Panc1 (cell line): Measurements from ENCODE around the gene KDM5C. TPM values are rescaled to one million over a fixed set of nuclear protein-coding genes. Genes with fewer than 3 reads are reported as not detected.

Experiments used
- ATAC-seq: fragments of 200-7000 bp; cut with Tn5 transposase; 2 replicates; pipeline ENCODE4 v1.9.1; 2020; ENCODE audit warnings: mild to moderate bottlenecking, moderate library complexity
- BruUV-seq: library from RNA; stranded (reverse); fragments of 400-500 nt; replicated peaks from 2 replicates; lab custom pipeline; 2021; lab: Mats Ljungman, UMichigan
- CTCF ChIA-PET: fragments of 300-600 bp; sonication (Branson Sonifier 250); formaldehyde crosslinking; loops from one replicate; lab custom pipeline; 2022; ENCODE audit warnings: antibody characterized with exemption; lab: Charles Lee
- POLR2A ChIA-PET: fragments of 300-600 bp; sonication (Branson Sonifier 250); formaldehyde crosslinking; loops from one replicate; lab custom pipeline; 2022; ENCODE audit warnings: antibody characterized with exemption; lab: Charles Lee
- DNase-seq: peaks from one replicate; pipeline ENCODE4 v3.0.0-alpha.2; 2010; ENCODE audit warnings: low read depth, low spot score
- H3K27ac ChIP-seq: 2 replicates; pipeline ENCODE4 v1.5.1; 2011; ENCODE audit warnings: mild to moderate bottlenecking, low read length, inconsistent platforms
- H3K27me3 ChIP-seq: fragments of 200-500 bp; sonication (Bioruptor generic); 2 replicates; pipeline ENCODE4 v1.6.0; 2014; ENCODE audit warnings: low read length, inconsistent platforms; ENCODE audit not compliant: control insufficient read depth, insufficient read depth
- H3K36me3 ChIP-seq: fragments of 200-500 bp; sonication (Bioruptor generic); 2 replicates; pipeline ENCODE4 v1.5.1; 2014; ENCODE audit warnings: inconsistent platforms, mild to moderate bottlenecking, low read length, moderate library complexity; ENCODE audit not compliant: control insufficient read depth, insufficient read depth
- H3K4me1 ChIP-seq: 2 replicates; pipeline ENCODE4 v1.5.1; 2011; ENCODE audit warnings: inconsistent platforms, mild to moderate bottlenecking, low read length, moderate library complexity; ENCODE audit not compliant: control insufficient read depth, insufficient read depth
- H3K4me3 ChIP-seq, 2 experiments: 2 replicates each; pipeline ENCODE4 v1.5.1; 2011 to 2012; ENCODE audit warnings: low read depth in 2 of 2, low read length in 2 of 2, mild to moderate bottlenecking in 2 of 2, inconsistent platforms in 1 of 2, moderate library complexity in 1 of 2
- H3K9me3 ChIP-seq: fragments of 200-500 bp; sonication (Bioruptor generic); 2 replicates; pipeline ENCODE4 v1.5.1; 2014; ENCODE audit warnings: low read depth, mild to moderate bottlenecking, inconsistent platforms, low read length, moderate library complexity; ENCODE audit not compliant: control insufficient read depth, insufficient read depth
- POLR2AphosphoS5 ChIP-seq: IDR thresholded peaks from 2 replicates; pipeline ENCODE4 v1.6.1; 2012; ENCODE audit warnings: mild to moderate bottlenecking, low read depth, low read length, moderate library complexity
- SIN3A ChIP-seq: IDR thresholded peaks from 2 replicates; pipeline ENCODE4 v1.6.1; 2012; ENCODE audit warnings: low read depth, mild to moderate bottlenecking, low read length, moderate library complexity, borderline replicate concordance; ENCODE audit not compliant: insufficient read depth
- TCF7L2 ChIP-seq: IDR thresholded peaks from 2 replicates; pipeline ENCODE4 v1.6.1; 2011; ENCODE audit warnings: mild to moderate bottlenecking, low read depth, low read length, inconsistent platforms
- in situ Hi-C: cut with HindIII; loops from 2 replicates; pipeline ENCODE4 v1.10.0; 2016; ENCODE audit warnings: low sequenced_read_pairs, low pct_unique_long_range_greater_than_20kb
- intact Hi-C: fragments of 100-400 bp; cut with micrococcal nuclease; formaldehyde crosslinking; loops from one replicate; pipeline ENCODE4 v1.10.0; 2022; ENCODE audit not compliant: unreplicated experiment
- total RNA-seq: library from RNA; stranded (reverse); gene quantifications from one replicate; pipeline ENCODE4 v1.2.1, GENCODE V29; 2021; ENCODE audit not compliant: unreplicated experiment
- TF ChIP-seq, protein P1 (sequence below), 2 experiments: IDR thresholded peaks; 2 replicates each; pipeline ENCODE4 v1.6.1; 2011 to 2012; ENCODE audit warnings: low read depth in 2 of 2, control low read depth in 1 of 2, low read length in 1 of 2, mild to moderate bottlenecking in 1 of 2, moderate library complexity in 1 of 2; ENCODE audit not compliant: insufficient read depth in 1 of 2
- TF ChIP-seq, protein P2 (sequence below): fragments of 450-650 bp; IDR thresholded peaks from 2 replicates; pipeline ENCODE4 v1.5.1; 2017; ENCODE audit warnings: mild to moderate bottlenecking

KDM5C gene
- total RNA-seq, 1 experiment from 2014 or later, result 104 TPM

DNA sequence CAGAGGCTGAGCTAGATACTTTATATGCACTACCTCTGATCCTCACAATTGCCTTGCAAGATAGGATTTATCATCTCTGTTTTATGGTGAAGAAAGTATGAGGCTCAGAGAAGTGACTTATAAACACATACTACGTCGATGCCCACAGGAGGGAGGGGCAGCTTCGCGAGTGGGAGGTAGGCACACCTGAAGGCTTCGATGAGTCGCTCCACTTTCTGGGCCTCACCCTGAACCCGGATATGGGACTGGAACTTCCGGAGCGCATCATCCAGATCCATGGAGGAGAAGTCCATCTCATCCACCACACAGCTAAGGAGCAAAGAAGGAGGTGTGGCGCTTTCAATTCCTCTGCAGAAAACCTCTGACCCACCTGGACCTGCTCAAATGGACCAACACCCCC, 22.9 kb upstream of the KDM5C start:
- ChIA-PET POLR2A (no interaction called here), CTCF (no interaction called here)
- intact Hi-C loops (no loop called here), in situ Hi-C loops (no loop called here)
- Histone ChIP-seq H3K9me3 (no peaks in the 10 kb centered on the region), H3K27me3 (no peaks in the 10 kb centered on the region), H3K4me1 (no peaks in the 10 kb centered on the region), H3K36me3 (no peaks in the 10 kb centered on the region), H3K27ac (no peak overlapping the region), H3K4me3 (no peak overlapping the region)
- BruUV-seq, result no TSS peak
- DNase-seq, result no peak
- no peak for ATAC-seq
- TF ChIP-seq, protein P1, sequence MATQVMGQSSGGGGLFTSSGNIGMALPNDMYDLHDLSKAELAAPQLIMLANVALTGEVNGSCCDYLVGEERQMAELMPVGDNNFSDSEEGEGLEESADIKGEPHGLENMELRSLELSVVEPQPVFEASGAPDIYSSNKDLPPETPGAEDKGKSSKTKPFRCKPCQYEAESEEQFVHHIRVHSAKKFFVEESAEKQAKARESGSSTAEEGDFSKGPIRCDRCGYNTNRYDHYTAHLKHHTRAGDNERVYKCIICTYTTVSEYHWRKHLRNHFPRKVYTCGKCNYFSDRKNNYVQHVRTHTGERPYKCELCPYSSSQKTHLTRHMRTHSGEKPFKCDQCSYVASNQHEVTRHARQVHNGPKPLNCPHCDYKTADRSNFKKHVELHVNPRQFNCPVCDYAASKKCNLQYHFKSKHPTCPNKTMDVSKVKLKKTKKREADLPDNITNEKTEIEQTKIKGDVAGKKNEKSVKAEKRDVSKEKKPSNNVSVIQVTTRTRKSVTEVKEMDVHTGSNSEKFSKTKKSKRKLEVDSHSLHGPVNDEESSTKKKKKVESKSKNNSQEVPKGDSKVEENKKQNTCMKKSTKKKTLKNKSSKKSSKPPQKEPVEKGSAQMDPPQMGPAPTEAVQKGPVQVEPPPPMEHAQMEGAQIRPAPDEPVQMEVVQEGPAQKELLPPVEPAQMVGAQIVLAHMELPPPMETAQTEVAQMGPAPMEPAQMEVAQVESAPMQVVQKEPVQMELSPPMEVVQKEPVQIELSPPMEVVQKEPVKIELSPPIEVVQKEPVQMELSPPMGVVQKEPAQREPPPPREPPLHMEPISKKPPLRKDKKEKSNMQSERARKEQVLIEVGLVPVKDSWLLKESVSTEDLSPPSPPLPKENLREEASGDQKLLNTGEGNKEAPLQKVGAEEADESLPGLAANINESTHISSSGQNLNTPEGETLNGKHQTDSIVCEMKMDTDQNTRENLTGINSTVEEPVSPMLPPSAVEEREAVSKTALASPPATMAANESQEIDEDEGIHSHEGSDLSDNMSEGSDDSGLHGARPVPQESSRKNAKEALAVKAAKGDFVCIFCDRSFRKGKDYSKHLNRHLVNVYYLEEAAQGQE (IDR thresholded peaks at IDR 0.05; ENCODE audit: insufficient read depth in 1 of 2, low read depth in 2 of 2, low read length in 1 of 2), result no peak
- TF ChIP-seq, protein P2, sequence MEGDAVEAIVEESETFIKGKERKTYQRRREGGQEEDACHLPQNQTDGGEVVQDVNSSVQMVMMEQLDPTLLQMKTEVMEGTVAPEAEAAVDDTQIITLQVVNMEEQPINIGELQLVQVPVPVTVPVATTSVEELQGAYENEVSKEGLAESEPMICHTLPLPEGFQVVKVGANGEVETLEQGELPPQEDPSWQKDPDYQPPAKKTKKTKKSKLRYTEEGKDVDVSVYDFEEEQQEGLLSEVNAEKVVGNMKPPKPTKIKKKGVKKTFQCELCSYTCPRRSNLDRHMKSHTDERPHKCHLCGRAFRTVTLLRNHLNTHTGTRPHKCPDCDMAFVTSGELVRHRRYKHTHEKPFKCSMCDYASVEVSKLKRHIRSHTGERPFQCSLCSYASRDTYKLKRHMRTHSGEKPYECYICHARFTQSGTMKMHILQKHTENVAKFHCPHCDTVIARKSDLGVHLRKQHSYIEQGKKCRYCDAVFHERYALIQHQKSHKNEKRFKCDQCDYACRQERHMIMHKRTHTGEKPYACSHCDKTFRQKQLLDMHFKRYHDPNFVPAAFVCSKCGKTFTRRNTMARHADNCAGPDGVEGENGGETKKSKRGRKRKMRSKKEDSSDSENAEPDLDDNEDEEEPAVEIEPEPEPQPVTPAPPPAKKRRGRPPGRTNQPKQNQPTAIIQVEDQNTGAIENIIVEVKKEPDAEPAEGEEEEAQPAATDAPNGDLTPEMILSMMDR, result no peak
- TF ChIP-seq TCF7L2 (no peak), POLR2AphosphoS5 (no peak), SIN3A (no peak)

GRCh38 chrX:53246231-53246630, 21.2 kb upstream of the KDM5C start:
- Histone ChIP-seq H3K36me3 (no peaks in the 10 kb centered on the region), H3K4me1 (no peaks in the 10 kb centered on the region), H3K27ac (no peak overlapping the region), H3K27me3 (no peaks in the 10 kb centered on the region), H3K4me3 (no peak overlapping the region), H3K9me3 (no peaks in the 10 kb centered on the region)
- intact Hi-C loops, result no loop called here
- BruUV-seq, result no TSS peak
- in situ Hi-C loops, result no loop called here
- ChIA-PET POLR2A (no interaction called here), CTCF (no interaction called here)
- ATAC-seq (no peak), DNase-seq (no peak)
- TF ChIP-seq TCF7L2, result no peak
- TF ChIP-seq POLR2AphosphoS5, result no peak
- TF ChIP-seq SIN3A, result no peak
- TF ChIP-seq, protein P2, result no peak
- TF ChIP-seq, protein P1 (IDR thresholded peaks at IDR 0.05; ENCODE audit: insufficient read depth in 1 of 2, low read depth in 2 of 2, low read length in 1 of 2), result no peak
